HG03097 (cell line): ENCODE data around the gene LARGE2.

Experiments
- ATAC-seq: cut with Tn5 transposase; IDR thresholded peaks from one replicate; pipeline ENCODE4 v1.9.1; 2021; ENCODE audit not compliant: unreplicated experiment, low FRiP score

Gene LARGE2

DNA sequence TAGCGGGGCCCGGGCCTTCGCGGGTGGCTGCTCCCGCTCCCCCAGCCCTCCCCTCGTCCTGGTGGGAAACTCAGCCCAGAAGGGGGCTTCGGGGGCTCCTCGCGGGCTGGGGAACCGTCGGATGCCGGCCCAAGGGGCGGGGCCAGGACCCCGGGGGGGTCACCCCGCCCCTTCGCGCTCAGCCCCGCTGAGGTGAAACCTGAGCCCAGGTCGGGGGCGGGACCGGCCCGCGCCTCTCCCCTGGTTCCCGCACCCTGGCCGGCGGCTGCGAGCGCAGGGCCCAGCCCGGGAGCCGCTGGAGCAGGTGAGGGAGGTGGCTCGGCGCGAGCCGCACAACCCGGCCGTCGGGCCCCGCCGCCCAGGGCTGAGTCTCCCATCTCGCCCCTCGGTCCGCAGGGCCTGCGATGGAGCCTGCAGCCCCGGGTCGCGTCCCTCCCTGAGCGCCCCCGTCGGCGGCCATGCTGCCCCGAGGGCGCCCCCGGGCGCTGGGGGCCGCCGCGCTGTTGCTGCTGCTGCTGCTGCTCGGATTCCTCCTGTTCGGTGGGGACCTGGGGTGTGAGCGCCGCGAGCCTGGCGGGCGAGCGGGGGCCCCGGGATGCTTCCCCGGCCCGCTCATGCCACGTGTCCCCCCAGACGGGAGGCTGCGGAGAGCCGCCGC, at the start of gene LARGE2:
Gene LARGE2 (plus strand): TSS at position 232 of the 658 bp plus-strand sequence. CDS start 227 bp downstream, at position 459.
- no peak for ATAC-seq

DNA sequence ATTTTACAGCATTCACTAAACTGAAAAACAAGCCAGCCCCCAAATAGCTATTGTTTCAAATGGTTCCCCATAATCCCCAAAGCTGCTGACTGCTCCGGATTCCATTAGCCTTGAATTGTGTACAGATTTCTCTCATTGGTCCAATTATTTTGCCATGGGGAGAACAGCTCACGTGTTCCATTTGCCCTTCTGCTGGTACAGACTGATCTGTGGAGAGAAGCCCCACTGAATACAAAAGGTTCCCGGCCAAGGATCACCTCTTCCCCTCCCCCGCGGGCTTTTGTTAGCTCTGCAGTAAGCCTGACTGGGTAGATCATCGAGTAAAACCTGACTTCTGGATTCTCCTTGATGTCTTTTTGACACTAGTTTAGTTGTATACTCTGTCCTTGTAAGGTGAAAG, 46.1 kb upstream of the LARGE2 start:
- ATAC-seq = no peak

DNA sequence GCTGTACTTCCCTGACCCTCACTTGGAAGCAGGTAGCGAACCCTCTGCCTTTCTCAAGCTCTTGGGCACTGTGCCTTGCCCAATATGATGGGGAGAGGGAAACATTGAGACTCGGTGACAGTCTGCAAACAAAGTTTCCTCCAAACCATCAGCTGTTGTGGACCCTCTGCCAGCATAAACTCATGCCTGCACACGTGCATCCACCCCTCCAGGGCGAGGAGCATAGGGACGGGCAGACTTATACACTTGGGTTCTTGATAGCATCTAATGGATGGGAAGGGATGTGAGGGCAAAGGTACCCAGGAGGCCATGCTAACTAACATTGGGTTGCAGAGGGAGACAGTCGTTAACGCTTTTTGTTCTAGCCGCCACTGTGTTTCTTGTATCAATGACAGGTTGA, 45.2 kb upstream of the LARGE2 start:
- no peak for ATAC-seq

DNA sequence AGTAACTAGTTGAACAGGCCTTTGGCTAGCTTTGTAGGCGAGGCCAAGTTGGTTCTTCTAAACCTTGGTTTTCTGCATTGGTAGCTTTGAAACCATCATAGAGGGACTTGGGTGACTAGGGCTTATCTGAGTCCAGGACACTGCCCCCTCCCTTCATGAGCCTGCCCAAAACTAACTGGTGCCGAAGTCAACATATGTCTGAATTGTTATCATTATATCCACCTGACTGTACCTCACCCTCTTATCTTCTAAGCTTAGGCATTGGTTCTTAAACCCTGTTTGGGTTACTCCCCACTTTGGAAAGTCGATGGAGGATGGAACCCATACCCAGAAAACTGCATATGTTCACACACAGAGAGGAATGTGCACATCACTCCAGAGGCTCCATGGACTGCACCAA, 44.6 kb upstream of the LARGE2 start:
- ATAC-seq = no peak

DNA sequence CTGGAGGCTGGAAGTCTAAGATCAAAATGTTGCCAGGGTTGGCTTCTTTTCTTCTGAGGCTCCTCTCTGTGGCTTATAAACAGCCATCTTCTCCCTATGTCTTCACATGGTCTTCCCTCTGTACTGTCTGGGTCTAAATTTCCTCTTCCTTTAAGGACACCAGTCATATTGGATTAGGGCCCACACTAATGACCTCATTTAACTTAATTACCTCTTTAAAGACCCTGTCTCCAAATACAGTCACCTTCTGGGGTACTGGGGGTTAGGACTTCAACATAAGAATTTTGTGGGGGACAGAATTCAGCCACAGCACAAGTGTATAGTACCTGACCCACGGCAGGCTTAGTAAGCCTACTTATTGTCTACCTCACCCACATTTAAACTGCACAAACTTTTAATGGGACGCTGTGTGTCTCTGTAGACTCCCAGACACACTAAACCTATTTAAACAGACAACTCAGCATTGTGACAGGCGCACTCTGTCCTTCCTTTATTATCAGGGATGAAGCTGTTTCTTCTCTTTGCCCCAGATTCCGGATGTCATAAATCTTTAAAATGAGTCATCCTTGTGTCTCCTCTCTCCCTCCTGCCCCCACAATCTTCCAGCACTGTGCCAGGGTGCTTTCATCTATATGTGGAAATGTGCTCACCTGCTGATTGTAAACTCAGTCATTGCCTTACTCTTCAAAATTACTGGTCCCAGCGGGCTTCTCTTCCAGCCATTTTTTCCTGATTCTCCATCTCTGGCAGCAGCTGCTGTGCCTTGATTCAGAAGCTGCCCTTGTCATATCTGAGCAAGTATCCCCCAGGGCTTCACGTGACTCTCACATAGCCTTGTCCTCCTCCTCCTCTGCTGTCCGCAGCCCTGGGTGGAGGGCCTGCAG, 42.4 kb upstream of the LARGE2 start:
- ATAC-seq = no peak

GRCh38 chr11:45880772-45881570, 41.5 kb upstream of the LARGE2 start:
- ATAC-seq = no peak

DNA sequence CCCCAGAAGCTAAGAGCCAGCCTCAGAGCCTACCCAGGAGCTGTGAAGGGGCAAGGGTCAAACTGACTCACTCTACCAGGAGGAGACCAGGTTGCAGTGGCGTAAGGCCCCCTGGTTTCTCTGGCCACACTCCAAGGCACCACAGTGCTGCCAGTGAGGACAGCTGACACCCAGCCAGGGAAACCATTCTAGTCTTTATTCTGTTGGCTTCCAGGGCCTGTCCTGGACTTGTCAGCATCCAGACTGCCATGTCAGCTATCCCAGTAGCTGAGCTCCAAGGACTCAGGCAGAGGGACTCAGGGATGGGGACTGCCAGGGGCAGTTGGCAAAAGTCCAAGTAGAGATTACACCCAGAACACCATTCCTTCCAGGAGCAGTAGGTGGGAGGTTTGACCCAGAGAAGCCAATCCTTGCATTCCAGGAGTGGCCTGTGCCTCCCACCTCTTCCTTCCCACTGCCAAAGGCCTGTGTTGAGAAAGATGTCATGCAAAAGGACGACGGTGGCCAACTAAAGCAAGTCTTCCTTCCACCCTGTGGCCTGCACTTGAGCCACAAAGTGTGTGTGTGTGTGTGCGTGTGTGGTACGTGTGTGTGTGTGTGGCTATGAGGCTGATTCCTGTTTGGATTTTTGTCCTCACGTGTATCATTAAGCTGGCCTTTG, 40.6 kb upstream of the LARGE2 start:
- no peak for ATAC-seq

- no peak for ATAC-seq
Measured at GRCh38 chr11:45884596-45885185, 37.8 kb upstream of the LARGE2 start.

- ATAC-seq = no peak
Measured at GRCh38 chr11:45885274-45885920, 37.1 kb upstream of the LARGE2 start, which contains the start of gene MAPK8IP1. Gene MAPK8IP1 (plus strand): TSS chr11:45885651. CDS start chr11:45885821, 170 bp downstream.

DNA sequence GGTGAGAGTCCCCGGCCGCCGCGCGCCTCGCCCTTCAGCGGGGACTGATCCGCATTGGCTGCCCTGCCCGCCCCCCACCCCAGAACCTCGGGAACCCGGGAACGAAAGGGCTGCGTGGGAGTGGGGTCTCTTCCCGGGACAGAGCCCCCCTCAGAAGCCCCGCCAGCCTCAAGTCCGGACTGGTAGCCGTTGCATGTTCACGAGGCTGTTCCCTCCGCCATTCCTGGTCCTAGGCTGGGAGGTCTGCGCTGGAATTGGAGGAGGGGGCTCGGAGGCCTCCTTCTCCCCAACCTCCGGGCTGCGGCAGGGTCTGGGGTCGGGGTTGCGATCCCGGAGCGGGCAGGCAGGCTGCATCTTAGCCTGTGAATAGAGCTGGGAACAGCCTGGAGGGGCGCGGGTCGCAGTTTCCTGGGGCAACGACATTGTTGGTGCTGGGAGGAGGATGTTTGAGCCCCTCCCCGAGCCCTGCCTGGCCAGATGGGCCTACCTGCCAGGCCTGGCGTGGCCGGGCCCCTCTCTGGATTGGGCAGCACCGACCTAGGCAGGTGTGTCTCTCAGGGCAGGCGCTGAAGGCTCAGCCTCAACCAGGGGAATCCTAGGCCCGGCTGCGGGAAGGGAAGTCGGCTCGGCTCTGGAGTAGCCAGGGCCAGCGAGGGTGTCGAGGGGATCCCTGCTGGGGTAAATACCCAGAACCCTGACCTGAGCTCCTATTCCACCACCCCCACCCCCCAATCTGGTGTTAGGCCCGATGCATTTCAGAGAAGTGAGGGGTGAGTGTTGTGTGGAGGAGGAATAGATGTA, 36.3 kb upstream of the LARGE2 start:
- ATAC-seq = no peak

- no peak for ATAC-seq
Measured at GRCh38 chr11:45886816-45887520, 35.5 kb upstream of the LARGE2 start.

DNA sequence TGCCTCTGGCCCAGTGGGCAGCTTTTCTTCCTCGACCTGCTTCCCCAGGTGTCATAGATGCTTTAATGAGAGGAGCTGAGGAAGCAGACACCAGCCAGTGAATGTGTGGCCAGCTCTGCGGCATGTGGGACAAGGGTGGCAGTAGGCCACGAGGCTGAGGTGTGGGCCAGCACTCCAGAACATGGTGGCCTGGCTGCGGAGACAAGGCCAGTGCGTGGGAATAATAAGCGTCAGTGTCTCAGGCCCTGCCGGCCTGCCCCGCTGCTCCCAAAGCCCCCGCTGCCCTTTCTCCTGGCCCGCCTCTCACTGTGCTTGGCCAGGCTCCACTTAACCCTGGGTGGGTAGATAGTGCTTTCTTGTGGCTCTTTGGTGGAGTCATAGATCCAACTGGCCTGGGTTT, 34.9 kb upstream of the LARGE2 start:
- no peak for ATAC-seq

GRCh38 chr11:45889555-45889954, 32.9 kb upstream of the LARGE2 start:
- ATAC-seq = no peak

DNA sequence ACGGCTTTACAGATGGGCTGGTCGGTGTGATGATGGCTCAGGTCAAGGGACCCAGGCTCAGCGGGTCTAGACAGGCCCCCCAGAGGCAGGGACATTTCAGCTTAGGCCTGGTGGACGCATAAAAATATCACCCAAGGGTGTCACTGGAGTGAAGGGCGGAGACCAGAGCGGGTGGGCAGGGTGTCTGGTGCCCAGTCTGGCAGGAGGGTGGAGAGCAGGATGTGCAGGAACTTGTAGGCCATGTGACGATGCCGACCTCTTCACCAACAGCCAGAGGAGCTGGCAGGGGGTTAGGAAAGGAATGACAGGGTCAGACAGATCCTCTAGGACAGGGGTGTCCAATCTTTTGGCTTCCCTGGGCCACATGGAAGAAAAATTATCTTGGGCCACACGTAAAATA, 32.5 kb upstream of the LARGE2 start:
- no peak for ATAC-seq

DNA sequence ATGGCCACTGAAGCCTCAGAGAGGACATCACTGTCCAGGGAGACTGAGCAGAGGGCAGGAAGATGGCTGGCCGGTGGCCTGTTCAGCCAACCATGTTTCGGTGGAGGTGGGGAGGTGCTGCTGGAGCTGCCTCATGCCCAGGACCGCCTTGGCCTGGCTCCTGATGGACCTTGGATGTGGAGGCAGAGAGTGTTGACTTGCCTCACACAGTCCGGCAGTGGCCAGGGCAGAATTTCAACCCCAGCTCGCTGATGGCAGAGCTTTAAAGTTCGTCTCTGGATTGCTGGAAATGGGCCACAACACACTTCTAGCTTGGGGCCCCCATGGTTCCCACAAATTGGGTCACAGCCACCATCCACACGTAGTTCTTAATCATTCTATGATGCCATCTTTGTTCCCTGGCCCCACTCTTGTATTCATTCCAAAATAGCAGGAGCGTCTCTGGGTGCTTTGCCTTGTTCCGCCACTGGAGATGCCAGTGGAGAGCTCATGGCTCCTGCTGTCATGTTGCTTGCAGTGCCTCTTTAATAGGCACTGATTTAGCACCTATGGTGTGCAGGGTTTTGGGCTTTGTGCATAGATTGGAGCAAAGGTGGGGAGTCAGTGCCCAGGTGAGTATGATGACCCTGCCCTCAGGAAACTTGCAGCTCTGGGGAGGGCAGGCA, 31.4 kb upstream of the LARGE2 start:
- ATAC-seq = no peak

DNA sequence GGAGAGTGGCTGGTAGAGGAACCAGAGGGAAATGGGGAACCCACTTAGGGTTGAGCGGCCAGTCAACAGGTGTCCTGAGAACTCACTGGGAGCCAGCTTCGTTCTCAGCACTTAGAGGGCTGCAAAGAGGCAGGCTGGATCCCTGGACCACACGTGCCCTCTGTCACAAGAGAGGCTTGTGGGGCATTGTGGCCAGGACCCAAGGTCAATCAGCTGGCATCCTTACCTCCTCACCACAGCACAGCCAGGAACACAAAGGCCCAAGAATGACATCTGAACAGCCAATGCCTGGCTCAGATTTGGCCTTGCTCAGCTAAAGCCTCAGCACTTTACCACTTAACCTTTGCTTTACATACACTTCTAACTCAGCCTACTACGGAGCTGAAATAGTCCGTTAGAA, 29.6 kb upstream of the LARGE2 start:
- ATAC-seq = no peak

- no peak for ATAC-seq
Measured at GRCh38 chr11:45894555-45895247, 27.8 kb upstream of the LARGE2 start.
